ENCODE data around the gene JSRP1.

DNA sequence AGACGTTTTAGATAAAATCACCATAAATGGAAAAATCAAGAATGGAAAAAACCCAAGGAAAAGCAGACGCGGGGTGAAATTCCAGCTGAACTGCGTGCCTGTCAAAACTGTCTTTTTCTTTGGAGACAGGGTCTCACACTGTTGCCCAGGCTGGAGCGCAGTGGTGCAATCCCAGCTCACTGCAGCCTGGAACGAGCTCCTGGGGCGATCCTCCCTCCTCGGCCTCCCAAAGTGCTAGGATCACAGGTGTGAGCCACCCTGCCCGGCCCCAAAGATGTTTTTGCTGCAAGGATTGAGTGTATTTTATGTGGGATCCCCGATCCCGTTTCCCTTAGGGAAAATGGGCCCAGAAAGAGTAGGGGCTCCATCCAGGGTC is 26.6 kb upstream of the JSRP1 start:
- TF ChIP-seq, protein P1, sequence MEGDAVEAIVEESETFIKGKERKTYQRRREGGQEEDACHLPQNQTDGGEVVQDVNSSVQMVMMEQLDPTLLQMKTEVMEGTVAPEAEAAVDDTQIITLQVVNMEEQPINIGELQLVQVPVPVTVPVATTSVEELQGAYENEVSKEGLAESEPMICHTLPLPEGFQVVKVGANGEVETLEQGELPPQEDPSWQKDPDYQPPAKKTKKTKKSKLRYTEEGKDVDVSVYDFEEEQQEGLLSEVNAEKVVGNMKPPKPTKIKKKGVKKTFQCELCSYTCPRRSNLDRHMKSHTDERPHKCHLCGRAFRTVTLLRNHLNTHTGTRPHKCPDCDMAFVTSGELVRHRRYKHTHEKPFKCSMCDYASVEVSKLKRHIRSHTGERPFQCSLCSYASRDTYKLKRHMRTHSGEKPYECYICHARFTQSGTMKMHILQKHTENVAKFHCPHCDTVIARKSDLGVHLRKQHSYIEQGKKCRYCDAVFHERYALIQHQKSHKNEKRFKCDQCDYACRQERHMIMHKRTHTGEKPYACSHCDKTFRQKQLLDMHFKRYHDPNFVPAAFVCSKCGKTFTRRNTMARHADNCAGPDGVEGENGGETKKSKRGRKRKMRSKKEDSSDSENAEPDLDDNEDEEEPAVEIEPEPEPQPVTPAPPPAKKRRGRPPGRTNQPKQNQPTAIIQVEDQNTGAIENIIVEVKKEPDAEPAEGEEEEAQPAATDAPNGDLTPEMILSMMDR (IDR thresholded peaks at IDR 0.05; ENCODE audit: poor library complexity) = no peak
- no peak for TF ChIP-seq EZH2 (IDR thresholded peaks at IDR 0.05; ENCODE audit: borderline replicate concordance)

All from hepatocyte (in vitro differentiated cells).